Thoracic aorta (tissue), 2 donors: ENCODE measurements around the gene HMX1. TPM values are rescaled to one million over a fixed set of nuclear protein-coding genes. Genes with fewer than 3 reads are reported as not detected.

Experiments used
- ATAC-seq: fragments of 150-250 bp; one replicate; pipeline ENCODE4 v1.8.0; 2017; ENCODE audit warnings: low read depth; ENCODE audit not compliant: insufficient number of reproducible peaks, low FRiP score
- DNase-seq: peaks from one replicate; pipeline ENCODE4 v3.0.0-alpha.2; 2020; ENCODE audit warnings: low spot score
- H3K27ac ChIP-seq, 2 donors: fragments of 200-600 bp; sonication (generic); 1 replicate in 1 of 2; 2 replicates in 1 of 2; pipeline ENCODE4 v1.5.1; 2016; ENCODE audit warnings: mild to moderate bottlenecking in 2 of 2, moderate library complexity in 2 of 2
- H3K27me3 ChIP-seq: fragments of 200-600 bp; sonication (generic); replicated peaks from 2 replicates; pipeline ENCODE4 v1.6.0; 2016; ENCODE audit warnings: mild to moderate bottlenecking; ENCODE audit not compliant: insufficient read depth
- H3K36me3 ChIP-seq: fragments of 200-600 bp; sonication (generic); one replicate; pipeline ENCODE4 v1.5.1; 2016
- H3K4me1 ChIP-seq, 2 donors: fragments of 200-600 bp; sonication (generic); 1 replicate in 1 of 2; 2 replicates in 1 of 2; pipeline versions ENCODE4 v1.5.1 to v1.6.0; 2016; ENCODE audit warnings: low read depth in 2 of 2, mild to moderate bottlenecking in 1 of 2; ENCODE audit not compliant: control insufficient read depth in 1 of 2
- H3K4me3 ChIP-seq: fragments of 200-600 bp; sonication (generic); 2 replicates; pipeline ENCODE4 v1.5.1; 2016; ENCODE audit warnings: mild to moderate bottlenecking
- H3K9me3 ChIP-seq: fragments of 200-600 bp; sonication (generic); 2 replicates; pipeline ENCODE4 v1.5.1; 2016
- CTCF ChIP-seq: fragments of 200-600 bp; sonication (generic); IDR thresholded peaks from one replicate; pipeline ENCODE4 v1.5.1; 2019; ENCODE audit warnings: antibody characterized with exemption
- total RNA-seq, 2 donors: library from RNA; depleted of rRNA; stranded (reverse); fragments of >200 nt; gene quantifications; one replicate each; pipeline versions ENCODE4 v1.1.0 to v1.2.3, GENCODE V29; 2016

The HMX1 gene
- total RNA-seq, 2 donors from 2014 or later, result 0.28 TPM; not detected in 1

- no peak for TF ChIP-seq CTCF
- DNase-seq (no peak), ATAC-seq (no peak)
- H3K27me3 ChIP-seq, result peaks cover 4% of the 10 kb centered on the region
- no peaks in the 10 kb centered on the region for H3K36me3 ChIP-seq
- no peaks in the 10 kb centered on the region for H3K9me3 ChIP-seq
- H3K27ac ChIP-seq, result no peak overlapping the region
- no peak overlapping the region for H3K4me3 ChIP-seq
- peaks cover 0 to 23% of the 10 kb centered on the region in 2 donors for H3K4me1 ChIP-seq
Observed at GRCh38 chr4:8861576-8862295, 9.9 kb downstream of the HMX1 start.

- TF ChIP-seq CTCF, result no peak
- Histone ChIP-seq H3K36me3 (no peaks in the 10 kb centered on the region), H3K27ac (no peak overlapping the region), H3K4me1 (peaks cover 0 to 23% of the 10 kb centered on the region in 2 donors), H3K4me3 (no peak overlapping the region), H3K27me3 (peaks cover 4% of the 10 kb centered on the region), H3K9me3 (no peaks in the 10 kb centered on the region)
- ATAC-seq, result no peak
- no peak for DNase-seq
Observed at GRCh38 chr4:8860892-8861575, 10.6 kb downstream of the HMX1 start.

DNA sequence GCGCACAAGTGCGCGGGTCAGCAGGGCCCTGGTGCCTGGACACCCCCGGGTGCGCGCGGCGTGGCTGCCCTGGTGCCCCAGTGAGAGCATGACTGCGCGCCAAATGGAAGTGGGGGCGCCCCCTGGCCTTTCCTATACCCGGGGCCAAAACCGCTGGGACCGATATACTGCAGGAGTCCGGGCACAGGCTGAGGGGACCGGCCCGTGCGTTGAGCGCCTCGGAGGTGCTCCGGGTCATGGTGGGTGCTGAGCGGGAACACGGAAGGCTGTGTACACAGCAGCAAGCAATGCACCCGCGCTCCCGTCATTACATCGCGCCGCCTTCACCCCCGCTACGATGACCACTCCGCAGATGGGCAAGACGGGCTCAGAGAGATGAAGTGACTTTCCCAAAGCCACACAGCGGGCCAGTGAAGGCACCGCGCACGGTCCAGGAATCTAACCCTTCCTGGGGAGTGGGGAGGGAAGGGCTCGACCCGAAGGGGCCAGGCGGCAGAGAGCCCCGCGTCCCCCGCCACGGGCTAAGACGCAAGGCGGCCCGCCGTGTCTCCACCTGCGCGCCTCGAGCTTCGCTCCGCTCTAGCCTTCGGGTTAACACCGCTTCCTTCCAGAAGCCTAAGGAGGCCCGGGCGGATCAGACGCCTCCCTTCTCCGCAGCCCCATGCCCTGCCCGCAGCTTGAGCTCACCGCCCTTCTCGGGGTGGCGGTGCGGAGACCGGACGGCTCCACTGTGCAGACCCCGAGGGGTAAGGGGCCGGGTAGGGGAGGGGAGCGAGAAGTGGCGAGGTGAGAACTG lies 11.3 kb downstream of the HMX1 start:
- Histone ChIP-seq H3K27me3 (peaks cover 4% of the 10 kb centered on the region), H3K4me3 (no peak overlapping the region), H3K9me3 (no peaks in the 10 kb centered on the region), H3K27ac (no peak overlapping the region), H3K4me1 (peaks cover 0 to 23% of the 10 kb centered on the region in 2 donors), H3K36me3 (no peaks in the 10 kb centered on the region)
- ATAC-seq (no peak), DNase-seq (no peak)
- TF ChIP-seq CTCF, result no peak

- TF ChIP-seq CTCF, result no peak
- no peaks in the 10 kb centered on the region for H3K9me3 ChIP-seq
- no peaks in the 10 kb centered on the region for H3K36me3 ChIP-seq
- peaks cover 0 to 23% of the 10 kb centered on the region in 2 donors for H3K4me1 ChIP-seq
- no peak overlapping the region for H3K27ac ChIP-seq
- no peak overlapping the region for H3K4me3 ChIP-seq
- ATAC-seq (no peak), DNase-seq (no peak)
- peaks cover 4% of the 10 kb centered on the region for H3K27me3 ChIP-seq
Observed at GRCh38 chr4:8859550-8860095, 12.0 kb downstream of the HMX1 start.
